CD4-positive, alpha-beta T cell (primary cell): ENCODE measurements around the gene VCAN. TPM values are rescaled to one million over a fixed set of nuclear protein-coding genes. Genes with fewer than 3 reads are reported as not detected.

Source experiments
- ATAC-seq: fragments of 200-7000 bp; cut with Tn5 transposase; one replicate; pipeline ENCODE4 v1.10.0; 2022; ENCODE audit warnings: mild to moderate bottlenecking; ENCODE audit not compliant: poor library complexity
- CTCF ChIA-PET: fragments of 350-600 bp; sonication (Branson Sonifier 250); formaldehyde crosslinking; loops from one replicate; lab custom pipeline; 2021; ENCODE audit warnings: antibody characterized with exemption, inconsistent platforms; lab: Charles Lee
- POLR2A ChIA-PET: fragments of 350-600 bp; sonication (Branson Sonifier 250); formaldehyde crosslinking; loops from one replicate; lab custom pipeline; 2021; ENCODE audit warnings: antibody characterized with exemption, inconsistent platforms; lab: Charles Lee
- DNase-seq, 14 experiments: peaks; one replicate each; pipeline ENCODE4 v3.0.0-alpha.2; 2013 to 2020; ENCODE audit warnings: mixed read lengths in 2 of 14
- H3K27ac ChIP-seq, 2 donors: one replicate each; pipeline versions ENCODE4 v1.5.1 to v1.7.0; 2013; ENCODE audit warnings: low read length in 2 of 2, low read depth in 1 of 2, mild to moderate bottlenecking in 1 of 2
- H3K27me3 ChIP-seq, 2 experiments: 1 replicate in 1 of 2; 2 replicates in 1 of 2; pipeline versions ENCODE4 v1.6.1 to v1.7.0; 2013; ENCODE audit warnings: low read length in 2 of 2, control low read depth in 1 of 2, mild to moderate bottlenecking in 1 of 2, moderate library complexity in 1 of 2; ENCODE audit not compliant: insufficient read depth in 2 of 2, control insufficient read depth in 1 of 2
- H3K36me3 ChIP-seq: one replicate; pipeline ENCODE4 v1.6.1; 2013; ENCODE audit warnings: low read length, control low read depth; ENCODE audit not compliant: insufficient read depth
- H3K4me1 ChIP-seq: one replicate; pipeline ENCODE4 v1.6.1; 2013; ENCODE audit warnings: low read length, control low read depth; ENCODE audit not compliant: insufficient read depth
- H3K4me3 ChIP-seq: one replicate; pipeline ENCODE4 v1.5.1; 2013; ENCODE audit warnings: mild to moderate bottlenecking, low read length, moderate library complexity
- H3K9me3 ChIP-seq, 2 experiments: 1 replicate in 1 of 2; 2 replicates in 1 of 2; pipeline versions ENCODE4 v1.6.1 to v1.7.0; 2013; ENCODE audit warnings: low read length in 2 of 2, mild to moderate bottlenecking in 2 of 2, control low read depth in 1 of 2, moderate library complexity in 1 of 2; ENCODE audit not compliant: control insufficient read depth in 1 of 2, insufficient read depth in 1 of 2
- H3K27ac Mint-ChIP-seq: one replicate; pipeline ENCODE4 v1.8.0; 2020; ENCODE audit warnings: mixed read lengths
- H3K27me3 Mint-ChIP-seq: one replicate; pipeline ENCODE4 v1.8.0; 2021; ENCODE audit warnings: mixed read lengths
- H3K36me3 Mint-ChIP-seq: one replicate; pipeline ENCODE4 v1.8.0; 2021; ENCODE audit warnings: low read depth, mixed read lengths
- H3K4me1 Mint-ChIP-seq: one replicate; pipeline ENCODE4 v1.8.0; 2021; ENCODE audit warnings: low read depth, mixed read lengths
- H3K4me3 Mint-ChIP-seq: one replicate; pipeline ENCODE4 v1.8.0; 2020; ENCODE audit warnings: mild to moderate bottlenecking, mixed read lengths
- H3K9me3 Mint-ChIP-seq: one replicate; pipeline ENCODE4 v1.8.0; 2020; ENCODE audit warnings: mixed read lengths
- intact Hi-C, 2 experiments: fragments of 100-400 bp; cut with DNase I in 1 of 2; cut with micrococcal nuclease in 1 of 2; formaldehyde crosslinking; loops; one replicate each; pipeline versions ENCODE4 v1.15.1 to v1.9.0; 2023 to 2025; cut with DNase I, micrococcal nuclease
- total RNA-seq, 174 experiments: library from RNA in 2 of 174; stranded (reverse) in 2 of 174; gene quantifications; one replicate each; pipeline ENCODE4 v1.2.3 and lab custom pipeline; 2021 to 2026
- TF ChIP-seq, protein P1 (sequence below): fragments of 200-600 bp; IDR thresholded peaks from one replicate; pipeline ENCODE4 v1.8.0; 2022; ENCODE audit warnings: antibody characterized with exemption, mild to moderate bottlenecking

VCAN gene
- total RNA-seq, 2 experiments from 2014 or later, result 6.4 to 7.1 TPM

DNA sequence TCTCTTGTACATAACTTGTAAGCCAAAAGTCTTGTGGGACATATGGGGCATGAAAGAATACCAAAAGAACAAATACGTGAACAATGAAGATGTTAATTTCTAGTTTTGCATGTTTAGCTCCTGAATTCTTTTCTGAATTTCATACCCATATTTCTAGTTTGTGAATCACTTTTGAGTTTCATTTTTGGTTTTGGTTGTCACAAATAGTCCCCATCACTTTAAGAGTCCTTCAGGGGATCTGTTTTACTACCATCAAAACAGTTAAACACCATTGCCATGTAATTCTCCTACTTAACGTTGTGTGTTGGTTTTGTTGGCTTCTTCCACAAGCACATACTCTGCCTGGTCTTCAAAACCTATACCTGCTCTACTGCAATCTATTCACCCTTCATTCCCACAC is 27.0 kb downstream of the VCAN start:
- peaks cover 14% of the 10 kb centered on the region for H3K27me3 Mint-ChIP-seq

DNA sequence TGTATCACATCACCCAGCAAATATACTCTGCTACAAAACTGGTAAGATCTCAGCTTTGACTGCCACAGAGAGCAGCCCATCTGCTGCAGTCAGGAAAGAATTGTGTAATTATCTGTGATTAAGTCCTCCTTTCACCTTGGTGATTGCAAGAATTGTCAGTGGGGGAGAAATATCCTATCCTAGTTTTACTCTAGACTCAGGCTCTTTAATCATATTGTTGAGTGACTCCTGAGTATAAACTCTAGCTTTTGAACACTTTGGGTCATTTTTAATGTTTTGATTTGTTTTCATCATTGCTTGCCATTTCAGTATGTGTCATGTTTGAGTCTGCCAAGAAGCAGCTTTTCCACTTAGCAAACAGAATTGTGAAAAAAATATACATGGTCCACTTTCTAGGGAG is 32.1 kb downstream of the VCAN start:
- H3K4me3 Mint-ChIP-seq, result no peak overlapping the region
- POLR2A ChIA-PET, result no interaction called here
- no peaks in the 10 kb centered on the region for H3K36me3 Mint-ChIP-seq
- H3K27me3 Mint-ChIP-seq, result peaks cover 26% of the 10 kb centered on the region
- Histone ChIP-seq H3K27ac (no peak overlapping the region), H3K4me3 (no peak overlapping the region), H3K9me3 (peaks cover 0 to 7% of the 10 kb centered on the region in 2 experiments), H3K36me3 (no peaks in the 10 kb centered on the region), H3K27me3 (no peaks in the 10 kb centered on the region), H3K4me1 (no peaks in the 10 kb centered on the region)
- ATAC-seq, result no peak
- CTCF ChIA-PET, result interaction anchor here (0.9 kb wide), 1 partner anchor 21 kb away, joined by 3 read pairs; no protein-coding TSS in a partner anchor
- TF ChIP-seq, protein P1, sequence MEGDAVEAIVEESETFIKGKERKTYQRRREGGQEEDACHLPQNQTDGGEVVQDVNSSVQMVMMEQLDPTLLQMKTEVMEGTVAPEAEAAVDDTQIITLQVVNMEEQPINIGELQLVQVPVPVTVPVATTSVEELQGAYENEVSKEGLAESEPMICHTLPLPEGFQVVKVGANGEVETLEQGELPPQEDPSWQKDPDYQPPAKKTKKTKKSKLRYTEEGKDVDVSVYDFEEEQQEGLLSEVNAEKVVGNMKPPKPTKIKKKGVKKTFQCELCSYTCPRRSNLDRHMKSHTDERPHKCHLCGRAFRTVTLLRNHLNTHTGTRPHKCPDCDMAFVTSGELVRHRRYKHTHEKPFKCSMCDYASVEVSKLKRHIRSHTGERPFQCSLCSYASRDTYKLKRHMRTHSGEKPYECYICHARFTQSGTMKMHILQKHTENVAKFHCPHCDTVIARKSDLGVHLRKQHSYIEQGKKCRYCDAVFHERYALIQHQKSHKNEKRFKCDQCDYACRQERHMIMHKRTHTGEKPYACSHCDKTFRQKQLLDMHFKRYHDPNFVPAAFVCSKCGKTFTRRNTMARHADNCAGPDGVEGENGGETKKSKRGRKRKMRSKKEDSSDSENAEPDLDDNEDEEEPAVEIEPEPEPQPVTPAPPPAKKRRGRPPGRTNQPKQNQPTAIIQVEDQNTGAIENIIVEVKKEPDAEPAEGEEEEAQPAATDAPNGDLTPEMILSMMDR, result no peak
- H3K27ac Mint-ChIP-seq, result no peak overlapping the region
- intact Hi-C loops, result no loop called here
- H3K4me1 Mint-ChIP-seq, result no peaks in the 10 kb centered on the region
- peaks cover 5% of the 10 kb centered on the region for H3K9me3 Mint-ChIP-seq
- DNase-seq, result no peak

More for the DNA sequence above, 27.0 kb downstream of the VCAN start:
- ATAC-seq (no peak), DNase-seq (no peak)
- peaks cover 0 to 4% of the 10 kb centered on the region in 2 experiments for H3K27me3 ChIP-seq
- no peak overlapping the region for H3K27ac Mint-ChIP-seq
- ChIA-PET POLR2A (no interaction called here), CTCF (no interaction called here)
- TF ChIP-seq, protein P1, result no peak
- no peak overlapping the region for H3K4me3 ChIP-seq
- H3K27ac ChIP-seq, result no peak overlapping the region
- H3K4me1 ChIP-seq, result no peaks in the 10 kb centered on the region
- H3K4me1 Mint-ChIP-seq, result no peaks in the 10 kb centered on the region
- H3K36me3 ChIP-seq, result no peaks in the 10 kb centered on the region
- no peaks in the 10 kb centered on the region for H3K9me3 ChIP-seq
- intact Hi-C loops, result no loop called here
- H3K4me3 Mint-ChIP-seq, result no peak overlapping the region
- H3K9me3 Mint-ChIP-seq, result peaks cover 2% of the 10 kb centered on the region
- no peaks in the 10 kb centered on the region for H3K36me3 Mint-ChIP-seq

DNA sequence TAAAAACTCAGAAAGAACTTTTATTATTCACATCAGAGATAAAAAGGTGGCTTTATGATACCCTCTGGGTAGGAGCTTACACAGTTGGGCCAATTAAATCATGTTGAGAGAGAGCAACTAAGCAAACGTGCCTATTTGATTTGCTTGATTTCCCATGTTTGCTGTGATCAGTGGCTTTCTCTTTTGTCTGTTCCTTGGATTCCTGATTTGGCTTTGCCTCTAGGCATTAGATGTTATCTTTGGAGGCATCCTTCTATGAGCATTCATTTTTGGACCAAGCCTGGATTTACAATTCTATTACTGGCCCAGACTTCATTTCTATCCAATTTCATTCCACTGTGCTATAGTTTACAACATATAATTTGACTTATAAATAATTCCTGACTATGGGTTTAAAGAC is 35.9 kb downstream of the VCAN start:
- no peaks in the 10 kb centered on the region for H3K36me3 Mint-ChIP-seq
- CTCF ChIA-PET, result no interaction called here
- H3K27me3 Mint-ChIP-seq, result peaks cover 26% of the 10 kb centered on the region
- peaks cover 0 to 7% of the 10 kb centered on the region in 2 experiments for H3K9me3 ChIP-seq
- TF ChIP-seq, protein P1, result no peak
- no peaks in the 10 kb centered on the region for H3K27me3 ChIP-seq
- no peak overlapping the region for H3K27ac ChIP-seq
- no peak overlapping the region for H3K4me3 Mint-ChIP-seq
- DNase-seq (no peak), ATAC-seq (no peak)
- H3K4me1 ChIP-seq, result no peaks in the 10 kb centered on the region
- peaks cover 2% of the 10 kb centered on the region for H3K9me3 Mint-ChIP-seq
- POLR2A ChIA-PET, result no interaction called here
- no peaks in the 10 kb centered on the region for H3K4me1 Mint-ChIP-seq
- intact Hi-C loops, result no loop called here
- H3K36me3 ChIP-seq, result no peaks in the 10 kb centered on the region
- no peak overlapping the region for H3K4me3 ChIP-seq
- H3K27ac Mint-ChIP-seq, result no peak overlapping the region
